C4-2B (cell line): Measurements from ENCODE around the gene RNF214.

ENCODE experiments used
- ZFX ChIP-seq: fragments of 450-650 bp; IDR thresholded peaks from 2 replicates; pipeline ENCODE4 v1.6.1; 2017
- TF ChIP-seq, protein P1 (sequence below): fragments of 450-650 bp; conservative IDR thresholded peaks from 2 replicates; pipeline ENCODE4 v1.5.1; 2017; ENCODE audit warnings: mild to moderate bottlenecking

DNA sequence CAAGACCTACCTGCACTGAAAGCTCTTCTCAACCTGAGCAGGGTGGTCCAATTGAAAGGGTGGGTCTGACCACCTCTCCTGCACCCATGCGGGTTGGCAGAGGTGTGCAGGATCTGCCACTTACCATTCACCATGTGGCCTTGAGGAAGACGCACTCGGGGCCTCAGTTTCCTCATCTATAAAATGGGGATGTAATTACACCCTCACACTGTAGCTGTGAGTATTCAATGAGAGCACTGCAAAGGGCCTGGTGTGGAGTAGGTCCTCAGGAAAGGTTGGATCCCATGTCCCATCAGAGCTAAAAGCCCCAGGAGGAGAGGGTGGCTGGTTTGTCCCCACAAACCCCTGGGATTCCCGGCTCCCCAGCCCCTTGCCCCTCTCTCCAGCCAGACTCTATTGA lies 33.9 kb upstream of the RNF214 start:
- TF ChIP-seq, protein P1, sequence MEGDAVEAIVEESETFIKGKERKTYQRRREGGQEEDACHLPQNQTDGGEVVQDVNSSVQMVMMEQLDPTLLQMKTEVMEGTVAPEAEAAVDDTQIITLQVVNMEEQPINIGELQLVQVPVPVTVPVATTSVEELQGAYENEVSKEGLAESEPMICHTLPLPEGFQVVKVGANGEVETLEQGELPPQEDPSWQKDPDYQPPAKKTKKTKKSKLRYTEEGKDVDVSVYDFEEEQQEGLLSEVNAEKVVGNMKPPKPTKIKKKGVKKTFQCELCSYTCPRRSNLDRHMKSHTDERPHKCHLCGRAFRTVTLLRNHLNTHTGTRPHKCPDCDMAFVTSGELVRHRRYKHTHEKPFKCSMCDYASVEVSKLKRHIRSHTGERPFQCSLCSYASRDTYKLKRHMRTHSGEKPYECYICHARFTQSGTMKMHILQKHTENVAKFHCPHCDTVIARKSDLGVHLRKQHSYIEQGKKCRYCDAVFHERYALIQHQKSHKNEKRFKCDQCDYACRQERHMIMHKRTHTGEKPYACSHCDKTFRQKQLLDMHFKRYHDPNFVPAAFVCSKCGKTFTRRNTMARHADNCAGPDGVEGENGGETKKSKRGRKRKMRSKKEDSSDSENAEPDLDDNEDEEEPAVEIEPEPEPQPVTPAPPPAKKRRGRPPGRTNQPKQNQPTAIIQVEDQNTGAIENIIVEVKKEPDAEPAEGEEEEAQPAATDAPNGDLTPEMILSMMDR = no peak
- no peak for TF ChIP-seq ZFX
